ENCODE data around the gene SMYD3.

DNA sequence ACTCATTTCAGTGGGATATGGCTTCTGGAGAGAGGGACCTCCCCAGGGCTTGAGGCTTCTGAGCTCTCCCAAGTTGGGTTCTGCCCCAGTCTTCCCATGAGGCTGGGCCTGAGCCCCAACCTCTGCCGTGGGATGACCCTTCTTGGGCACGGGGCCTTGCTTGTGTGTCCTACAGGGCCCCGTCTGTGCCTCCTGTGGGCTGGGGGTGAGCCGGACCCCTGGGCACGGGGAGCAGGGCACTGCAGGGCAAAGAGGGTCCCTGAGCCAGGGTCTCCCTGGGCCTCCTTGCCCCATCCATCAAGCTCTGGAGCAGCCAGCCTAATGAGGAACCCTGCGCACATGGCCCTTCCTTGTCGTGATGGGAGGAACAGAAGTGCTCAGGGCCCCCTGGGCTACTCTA lies 5.2 kb upstream of the SMYD3 start:
- TF ChIP-seq, protein P1, sequence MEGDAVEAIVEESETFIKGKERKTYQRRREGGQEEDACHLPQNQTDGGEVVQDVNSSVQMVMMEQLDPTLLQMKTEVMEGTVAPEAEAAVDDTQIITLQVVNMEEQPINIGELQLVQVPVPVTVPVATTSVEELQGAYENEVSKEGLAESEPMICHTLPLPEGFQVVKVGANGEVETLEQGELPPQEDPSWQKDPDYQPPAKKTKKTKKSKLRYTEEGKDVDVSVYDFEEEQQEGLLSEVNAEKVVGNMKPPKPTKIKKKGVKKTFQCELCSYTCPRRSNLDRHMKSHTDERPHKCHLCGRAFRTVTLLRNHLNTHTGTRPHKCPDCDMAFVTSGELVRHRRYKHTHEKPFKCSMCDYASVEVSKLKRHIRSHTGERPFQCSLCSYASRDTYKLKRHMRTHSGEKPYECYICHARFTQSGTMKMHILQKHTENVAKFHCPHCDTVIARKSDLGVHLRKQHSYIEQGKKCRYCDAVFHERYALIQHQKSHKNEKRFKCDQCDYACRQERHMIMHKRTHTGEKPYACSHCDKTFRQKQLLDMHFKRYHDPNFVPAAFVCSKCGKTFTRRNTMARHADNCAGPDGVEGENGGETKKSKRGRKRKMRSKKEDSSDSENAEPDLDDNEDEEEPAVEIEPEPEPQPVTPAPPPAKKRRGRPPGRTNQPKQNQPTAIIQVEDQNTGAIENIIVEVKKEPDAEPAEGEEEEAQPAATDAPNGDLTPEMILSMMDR (conservative IDR thresholded peaks at IDR 0.05): no peak
- TF ChIP-seq EZH2 (IDR thresholded peaks at IDR 0.05; ENCODE audit: low read depth): no peak
